VCaP (cell line): Measurements from ENCODE around the gene RPSA.

ENCODE experiments used
- H3K27ac ChIP-seq: fragments of 450-650 bp; 2 replicates; pipeline ENCODE4 v1.5.1; 2017
- TF ChIP-seq, protein P1 (sequence below): fragments of 450-650 bp; conservative IDR thresholded peaks from 2 replicates; pipeline ENCODE4 v1.5.1; 2017; ENCODE audit warnings: mild to moderate bottlenecking, moderate library complexity

RPSA gene

DNA sequence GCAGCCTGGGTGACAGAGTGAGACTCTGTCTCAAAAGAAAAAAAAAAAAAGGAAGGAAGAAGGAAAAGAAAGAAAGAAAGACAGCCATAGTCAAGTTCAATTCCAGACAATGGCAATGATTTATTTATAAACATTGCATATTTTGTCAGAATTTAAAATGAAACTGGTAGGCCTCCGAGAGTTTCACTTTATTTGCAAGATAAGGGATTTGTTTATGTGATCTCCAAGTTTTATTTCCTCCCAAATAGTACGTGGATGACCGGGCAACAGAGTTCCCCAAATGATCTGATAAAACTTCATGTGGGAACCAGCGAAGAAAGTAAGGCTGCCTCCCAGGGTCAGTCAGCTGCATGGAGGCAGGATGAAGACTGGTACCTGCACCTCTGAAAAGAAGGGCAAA lies 32.4 kb downstream of the RPSA start:
- H3K27ac ChIP-seq: no peak overlapping the region
- TF ChIP-seq, protein P1, sequence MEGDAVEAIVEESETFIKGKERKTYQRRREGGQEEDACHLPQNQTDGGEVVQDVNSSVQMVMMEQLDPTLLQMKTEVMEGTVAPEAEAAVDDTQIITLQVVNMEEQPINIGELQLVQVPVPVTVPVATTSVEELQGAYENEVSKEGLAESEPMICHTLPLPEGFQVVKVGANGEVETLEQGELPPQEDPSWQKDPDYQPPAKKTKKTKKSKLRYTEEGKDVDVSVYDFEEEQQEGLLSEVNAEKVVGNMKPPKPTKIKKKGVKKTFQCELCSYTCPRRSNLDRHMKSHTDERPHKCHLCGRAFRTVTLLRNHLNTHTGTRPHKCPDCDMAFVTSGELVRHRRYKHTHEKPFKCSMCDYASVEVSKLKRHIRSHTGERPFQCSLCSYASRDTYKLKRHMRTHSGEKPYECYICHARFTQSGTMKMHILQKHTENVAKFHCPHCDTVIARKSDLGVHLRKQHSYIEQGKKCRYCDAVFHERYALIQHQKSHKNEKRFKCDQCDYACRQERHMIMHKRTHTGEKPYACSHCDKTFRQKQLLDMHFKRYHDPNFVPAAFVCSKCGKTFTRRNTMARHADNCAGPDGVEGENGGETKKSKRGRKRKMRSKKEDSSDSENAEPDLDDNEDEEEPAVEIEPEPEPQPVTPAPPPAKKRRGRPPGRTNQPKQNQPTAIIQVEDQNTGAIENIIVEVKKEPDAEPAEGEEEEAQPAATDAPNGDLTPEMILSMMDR: no peak

DNA sequence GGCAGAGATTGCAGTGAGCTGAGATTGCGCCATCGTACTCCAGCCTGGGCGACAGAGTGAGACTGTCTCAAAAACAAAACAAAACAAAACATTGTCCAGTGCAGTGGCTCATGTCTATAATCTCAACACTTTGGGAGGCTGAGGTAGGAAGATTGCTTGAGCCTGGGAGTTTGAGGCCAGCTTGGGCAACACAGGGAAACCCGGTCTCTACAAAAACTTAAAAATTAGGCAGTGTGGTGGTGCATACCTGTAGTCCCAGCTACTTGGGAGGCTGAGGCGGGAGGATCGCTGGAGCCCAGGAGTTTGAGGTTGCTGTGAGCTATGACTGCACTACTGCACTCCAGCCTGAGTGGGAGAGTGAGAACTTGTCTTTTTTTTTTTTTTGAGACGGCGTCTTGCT lies 33.8 kb downstream of the RPSA start:
- TF ChIP-seq, protein P1: no peak
- no peak overlapping the region for H3K27ac ChIP-seq

DNA sequence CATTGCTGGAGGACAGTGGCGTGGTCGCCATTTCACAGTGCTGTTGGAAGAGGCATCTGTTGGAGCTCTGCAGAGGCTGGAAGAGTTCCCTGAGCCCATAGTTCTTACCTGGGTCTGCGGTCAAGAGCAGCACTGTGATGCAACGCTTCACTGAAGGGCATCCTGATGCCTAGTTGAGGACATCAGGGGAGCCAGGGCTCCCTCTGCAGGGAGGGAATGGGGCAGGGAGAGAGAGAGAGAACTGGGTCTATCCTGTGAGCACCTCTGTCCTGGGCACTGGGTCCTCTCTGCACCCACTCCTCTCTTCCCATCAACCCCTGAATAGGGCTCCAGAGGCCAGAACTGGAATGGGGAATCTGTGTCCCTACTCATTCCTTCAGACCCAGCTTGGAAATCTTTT lies 37.0 kb downstream of the RPSA start:
- TF ChIP-seq, protein P1: 0 out of 2 replicates have a peak, but pooled peaks have one; percentile 6
- no peak overlapping the region for H3K27ac ChIP-seq

DNA sequence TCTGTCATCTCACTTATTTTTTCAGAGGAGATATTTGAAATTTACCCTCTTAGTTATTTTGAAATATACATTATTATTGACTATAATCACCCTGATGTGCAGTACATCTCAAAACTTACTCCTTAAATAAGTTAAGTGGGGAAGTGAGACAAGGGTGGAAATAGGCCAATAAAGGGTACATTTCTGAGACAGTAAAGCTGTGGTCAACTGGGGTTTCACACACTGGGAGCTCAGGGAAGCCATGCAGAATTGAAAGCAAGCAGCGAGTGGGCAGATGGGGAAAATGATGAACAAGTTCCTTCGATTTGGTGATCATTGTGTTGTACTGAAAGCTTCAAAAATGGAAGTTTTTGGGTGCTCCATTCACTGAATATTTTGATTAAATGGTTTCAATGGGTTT lies 39.4 kb downstream of the RPSA start:
- H3K27ac ChIP-seq: no peak overlapping the region
- TF ChIP-seq, protein P1: no peak

DNA sequence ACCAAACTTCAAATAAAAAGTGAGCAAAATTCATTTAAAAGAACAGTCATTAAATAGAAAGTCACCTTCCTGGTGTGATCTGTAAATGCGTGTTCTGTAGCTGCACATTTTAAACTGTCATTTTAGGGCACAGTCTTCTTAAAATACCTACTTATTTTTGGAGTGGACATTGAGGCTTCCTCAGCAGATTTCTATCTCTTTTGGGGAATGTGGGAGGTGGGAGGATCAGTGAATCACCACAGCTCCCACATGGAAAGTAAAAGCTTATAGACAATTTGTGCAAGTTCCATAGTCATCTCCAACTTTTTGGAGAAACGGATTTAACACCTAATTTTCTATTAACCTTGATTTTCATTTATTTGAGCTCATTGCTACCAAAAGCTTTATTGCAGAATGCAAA lies 39.9 kb downstream of the RPSA start:
- TF ChIP-seq, protein P1: no peak
- no peak overlapping the region for H3K27ac ChIP-seq

DNA sequence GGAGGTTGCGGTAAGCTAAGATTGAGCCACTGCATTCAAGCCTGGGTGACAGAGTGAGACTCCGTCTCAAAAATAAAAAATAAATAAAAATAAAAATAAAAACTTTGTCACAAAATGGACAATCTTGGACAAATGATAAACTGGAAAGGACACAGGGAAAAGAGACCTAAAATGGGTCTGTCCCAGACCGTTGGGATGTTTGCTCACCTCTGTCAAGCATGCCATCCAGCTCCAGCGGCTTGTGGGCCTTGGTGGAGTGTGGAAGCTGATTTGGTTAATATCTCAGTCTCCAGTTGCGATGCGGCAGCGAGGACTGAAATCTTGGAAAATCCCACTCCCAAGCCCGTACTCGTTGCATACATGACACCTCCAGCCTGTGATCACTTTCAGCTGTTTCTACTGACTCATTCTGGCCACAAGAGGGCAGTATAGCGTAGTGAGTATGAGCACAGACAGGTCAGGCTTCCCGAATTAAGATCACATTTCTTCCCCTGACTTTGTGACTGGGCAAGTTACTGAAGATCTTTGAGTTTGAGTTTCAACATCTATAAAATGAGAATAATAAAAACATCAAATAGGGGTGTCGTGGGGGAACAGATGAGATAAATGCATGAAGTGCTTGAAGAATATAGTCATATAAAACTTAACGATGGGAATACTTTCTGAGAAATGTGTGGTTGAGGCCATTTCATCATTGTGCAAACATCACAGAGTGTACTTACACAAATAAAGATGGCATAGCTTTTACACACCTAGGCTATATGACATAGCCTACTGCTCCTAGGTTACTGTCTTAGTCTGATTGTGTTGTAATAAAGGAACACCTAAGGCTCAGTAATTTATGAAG lies 41.3 kb downstream of the RPSA start:
- H3K27ac ChIP-seq: peak overlapping the region; percentile 67

DNA sequence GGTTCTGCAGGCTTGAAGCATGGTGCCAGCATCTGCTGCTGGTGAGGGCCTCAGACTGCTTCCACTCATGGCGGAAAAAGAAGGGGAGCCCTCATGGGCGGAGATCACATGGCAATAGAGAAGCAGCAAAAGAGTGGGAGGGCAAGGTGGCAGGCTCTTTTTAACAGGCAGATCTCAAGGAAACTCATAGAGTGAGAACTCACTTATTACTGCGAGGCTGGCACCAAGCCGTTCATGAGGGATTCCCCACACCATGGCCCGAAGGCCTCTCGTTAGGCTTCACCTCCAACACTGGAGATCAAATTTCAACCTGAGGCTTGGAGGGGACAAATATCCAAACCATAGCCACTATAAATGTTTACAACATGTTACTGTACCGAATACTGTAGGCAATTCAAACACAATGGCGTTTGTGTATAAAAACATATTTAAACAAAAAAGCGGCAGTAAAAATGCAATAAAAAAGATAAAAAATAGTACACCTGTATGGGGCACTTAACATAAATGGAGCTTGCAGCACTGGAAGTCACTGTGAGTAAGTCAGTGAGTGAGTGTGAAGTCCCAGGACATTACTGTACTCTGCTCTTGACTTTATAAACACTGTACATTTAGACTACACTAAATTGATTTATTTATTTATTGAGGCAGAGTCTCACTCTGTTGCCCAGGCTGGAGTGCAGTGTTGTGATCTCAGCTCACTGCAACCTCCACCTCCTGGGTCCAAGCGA lies 42.1 kb downstream of the RPSA start:
- TF ChIP-seq, protein P1: no peak
- peak overlapping the region; percentile 67 for H3K27ac ChIP-seq

More for the DNA sequence above, 41.3 kb downstream of the RPSA start:
- TF ChIP-seq, protein P1: peak; percentile 95
